HG02884 (cell line): ENCODE results near the gene AQP2.

Experiments used
- ATAC-seq: cut with Tn5 transposase; IDR thresholded peaks from one replicate; pipeline ENCODE4 v1.9.1; 2021; ENCODE audit warnings: mild to moderate bottlenecking, moderate library complexity; ENCODE audit not compliant: unreplicated experiment

The AQP2 gene, protein sequence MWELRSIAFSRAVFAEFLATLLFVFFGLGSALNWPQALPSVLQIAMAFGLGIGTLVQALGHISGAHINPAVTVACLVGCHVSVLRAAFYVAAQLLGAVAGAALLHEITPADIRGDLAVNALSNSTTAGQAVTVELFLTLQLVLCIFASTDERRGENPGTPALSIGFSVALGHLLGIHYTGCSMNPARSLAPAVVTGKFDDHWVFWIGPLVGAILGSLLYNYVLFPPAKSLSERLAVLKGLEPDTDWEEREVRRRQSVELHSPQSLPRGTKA

DNA sequence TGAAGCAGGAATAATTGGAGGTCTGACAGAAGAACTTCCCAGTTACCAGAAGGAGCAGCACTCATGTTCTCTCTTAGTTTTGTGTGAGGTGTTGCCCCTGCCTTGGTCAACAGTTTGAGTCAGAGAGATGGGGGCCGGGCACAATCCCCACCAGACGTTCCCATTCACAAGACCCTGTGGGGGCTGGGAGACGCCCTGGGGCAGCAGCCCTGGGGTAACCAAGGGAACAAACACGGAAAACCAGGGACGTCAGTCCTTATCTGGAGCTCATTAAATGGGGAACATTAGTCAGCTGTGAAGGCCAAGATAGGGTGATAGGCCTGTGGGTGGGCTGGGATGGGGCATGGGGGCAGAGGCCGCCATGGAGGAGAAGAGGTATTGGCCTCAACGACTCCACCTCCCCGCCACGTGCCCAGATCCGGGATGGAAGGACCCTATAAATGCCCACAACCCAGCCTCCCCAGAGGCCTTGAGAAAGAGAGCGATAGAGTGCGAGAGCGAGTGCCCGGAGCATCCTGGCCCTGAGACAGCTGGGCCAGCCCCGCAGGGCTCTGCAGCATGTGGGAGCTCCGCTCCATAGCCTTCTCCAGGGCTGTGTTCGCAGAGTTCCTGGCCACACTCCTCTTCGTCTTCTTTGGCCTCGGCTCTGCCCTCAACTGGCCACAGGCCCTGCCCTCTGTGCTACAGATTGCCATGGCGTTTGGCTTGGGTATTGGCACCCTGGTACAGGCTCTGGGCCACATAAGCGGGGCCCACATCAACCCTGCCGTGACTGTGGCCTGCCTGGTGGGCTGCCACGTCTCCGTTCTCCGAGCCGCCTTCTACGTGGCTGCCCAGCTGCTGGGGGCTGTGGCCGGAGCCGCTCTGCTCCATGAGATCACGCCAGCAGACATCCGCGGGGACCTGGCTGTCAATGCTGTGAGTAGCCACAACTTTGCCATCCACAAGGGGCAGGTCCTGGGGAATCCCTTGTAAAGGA lies at the start of gene AQP2:
AQP2 (plus strand) TSS at position 465 of the 979 bp plus-strand sequence; CDS start at position 559, 94 bp downstream.
- ATAC-seq = no peak

DNA sequence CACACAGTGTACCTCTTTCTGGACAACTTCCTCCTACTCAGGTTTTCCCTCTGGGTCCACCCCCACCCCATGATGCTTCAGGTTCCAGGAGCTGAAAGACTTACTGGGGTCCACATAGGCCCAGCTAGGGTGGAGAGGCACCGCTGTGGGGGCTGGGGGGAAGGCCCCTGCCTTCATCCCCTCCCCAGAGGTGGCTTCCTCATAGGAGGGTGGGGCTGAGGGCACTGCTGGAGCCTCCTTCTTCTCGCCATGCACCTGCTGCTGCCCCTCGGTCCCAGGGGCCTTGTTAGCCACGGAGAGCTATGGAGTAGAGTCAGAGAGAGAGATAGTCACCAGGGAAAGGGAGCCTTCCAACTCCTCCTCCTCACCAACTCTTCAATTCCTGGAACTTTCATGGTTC lies 49.5 kb upstream of the AQP2 start:
- no peak for ATAC-seq

DNA sequence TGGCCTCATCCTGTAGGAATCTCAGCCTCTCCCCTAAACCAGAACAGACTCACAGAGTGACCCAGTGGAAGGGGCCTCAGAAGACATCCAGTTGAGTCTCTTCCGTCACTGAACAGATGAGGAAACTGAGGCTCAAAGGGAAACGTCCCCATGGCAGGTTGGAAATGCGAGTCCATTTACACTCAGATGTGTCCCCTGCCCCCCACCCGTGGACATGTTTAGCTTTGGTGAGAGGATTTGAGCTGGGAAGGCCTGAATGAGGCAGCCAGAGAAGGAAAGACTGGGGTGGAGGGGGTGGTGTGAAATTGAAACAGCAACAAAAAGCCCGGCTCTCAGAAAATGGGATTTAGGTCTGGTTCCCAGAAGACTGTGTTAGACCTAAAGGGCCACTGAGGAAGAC lies 48.6 kb upstream of the AQP2 start:
- ATAC-seq = no peak

DNA sequence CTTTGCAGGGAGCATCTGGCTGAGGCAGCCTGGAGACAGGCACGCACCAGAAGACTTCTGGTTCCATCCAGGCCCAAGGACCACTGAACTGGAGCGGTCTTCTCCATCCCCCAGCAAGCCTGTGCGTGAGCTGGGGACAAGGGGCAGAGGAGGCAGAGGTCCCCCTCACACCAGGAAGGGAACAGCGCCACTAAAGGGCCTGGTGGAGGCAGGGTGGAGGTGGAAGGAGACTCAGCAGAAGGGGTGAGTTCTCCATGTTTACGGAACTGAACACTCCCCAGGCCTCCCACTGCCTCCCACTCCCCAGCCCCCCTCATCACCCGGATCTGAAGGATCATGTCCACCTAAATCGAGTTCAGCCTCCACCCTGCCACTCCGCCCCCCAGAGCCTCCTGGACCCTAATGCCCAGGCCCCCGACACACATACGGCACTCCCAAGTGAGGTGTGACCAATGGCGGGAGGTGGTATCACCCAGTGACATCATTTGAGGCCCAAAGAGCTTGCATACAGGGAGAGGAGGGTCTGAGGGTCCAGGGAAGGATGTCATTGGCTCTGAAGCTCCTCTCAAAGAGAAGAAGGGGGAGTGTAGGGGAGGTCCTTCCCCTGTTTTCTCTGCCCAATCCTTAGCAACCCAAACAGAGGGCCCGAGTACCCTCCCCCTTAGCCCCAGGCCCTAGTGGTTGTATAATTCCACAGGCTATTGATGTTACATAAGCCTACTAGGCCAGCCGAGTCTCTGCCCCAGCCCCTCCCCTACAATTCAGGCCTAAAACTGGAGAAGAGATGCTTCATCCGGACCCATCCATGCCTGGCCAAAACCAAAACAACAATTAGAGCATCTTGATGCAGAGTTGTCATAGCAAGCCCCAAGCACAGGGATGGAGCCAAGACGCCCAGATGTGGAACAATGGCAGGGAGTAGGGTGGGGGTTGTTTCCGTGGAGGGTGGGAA lies 47.9 kb upstream of the AQP2 start:
- ATAC-seq = no peak

DNA sequence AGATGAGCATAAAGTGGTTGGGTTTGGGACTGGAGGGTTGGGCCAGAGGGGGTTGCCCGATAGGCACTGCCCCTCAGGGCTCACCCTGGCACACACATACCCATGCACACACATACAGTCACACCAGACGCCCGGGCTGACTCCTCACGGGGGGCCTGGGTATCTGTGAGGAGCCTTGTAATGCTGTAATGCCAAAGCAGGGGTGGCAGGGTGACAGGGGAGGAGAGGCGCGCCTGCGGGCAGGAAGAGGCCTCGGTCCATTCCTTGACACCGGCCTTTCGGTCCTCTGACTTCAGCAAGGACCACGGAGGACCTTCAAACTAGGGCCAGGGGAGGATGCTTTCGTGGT lies 47.2 kb upstream of the AQP2 start:
- ATAC-seq = no peak

DNA sequence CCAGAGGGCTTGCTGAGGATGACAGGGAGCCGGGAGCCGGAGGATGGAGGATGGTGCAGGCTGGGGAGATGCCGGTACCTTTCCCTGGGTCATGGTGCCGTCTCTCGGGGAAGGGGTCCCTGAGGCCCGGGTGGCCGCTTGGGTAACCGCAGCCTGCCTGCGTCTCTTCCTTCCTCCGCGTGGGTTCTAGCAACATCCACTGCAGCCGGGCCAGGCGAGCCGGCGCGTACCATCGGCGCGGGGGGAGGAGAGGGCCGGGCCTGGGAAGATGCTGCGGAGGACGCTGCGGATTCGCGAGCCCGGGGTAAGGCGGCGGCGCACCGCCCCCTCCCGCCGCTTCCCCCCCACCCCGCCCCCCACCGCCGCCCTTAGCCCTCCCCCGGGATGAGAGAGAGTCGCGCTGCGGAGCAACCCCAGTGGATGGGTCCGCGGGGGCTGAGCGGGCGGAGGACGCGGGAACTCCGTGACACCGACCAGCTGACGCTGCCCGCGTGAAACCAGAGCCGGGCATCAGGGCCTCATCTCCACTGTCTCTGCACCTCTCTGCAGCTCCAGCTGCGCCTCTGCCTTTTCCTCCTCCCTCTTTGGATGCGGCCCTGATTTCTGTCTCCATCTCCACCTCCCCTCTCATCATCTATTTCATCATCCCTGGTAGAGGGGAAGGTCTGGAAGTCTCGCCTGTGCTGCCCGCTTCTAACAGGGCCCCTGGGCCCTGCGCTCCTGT lies 46.7 kb upstream of the AQP2 start, which contains the start of gene FAIM2:
FAIM2 (minus strand) TSS at position 201 of the 724 bp plus-strand sequence; CDS start at position 93, 108 bp downstream.
- ATAC-seq = no peak

DNA sequence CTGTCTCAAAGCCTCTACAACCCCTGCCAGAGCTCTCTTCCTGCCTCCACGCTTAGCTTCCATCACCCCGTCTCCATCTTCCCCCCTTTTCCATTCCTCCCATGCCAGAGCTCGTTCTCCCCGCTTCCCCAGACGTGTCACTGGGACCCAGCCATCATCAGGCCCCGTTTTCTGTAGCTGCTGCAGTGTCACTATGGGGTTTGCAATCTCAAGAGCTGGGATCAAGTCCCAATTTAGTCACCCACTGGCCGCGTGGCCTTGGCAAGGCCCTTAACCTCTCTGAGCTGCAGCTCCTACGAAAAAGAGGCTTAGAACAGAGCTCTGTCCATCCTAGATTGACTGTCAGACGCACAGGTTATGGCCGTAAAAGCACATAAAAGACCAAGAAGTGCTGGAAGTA lies 45.9 kb upstream of the AQP2 start:
- ATAC-seq = no peak

DNA sequence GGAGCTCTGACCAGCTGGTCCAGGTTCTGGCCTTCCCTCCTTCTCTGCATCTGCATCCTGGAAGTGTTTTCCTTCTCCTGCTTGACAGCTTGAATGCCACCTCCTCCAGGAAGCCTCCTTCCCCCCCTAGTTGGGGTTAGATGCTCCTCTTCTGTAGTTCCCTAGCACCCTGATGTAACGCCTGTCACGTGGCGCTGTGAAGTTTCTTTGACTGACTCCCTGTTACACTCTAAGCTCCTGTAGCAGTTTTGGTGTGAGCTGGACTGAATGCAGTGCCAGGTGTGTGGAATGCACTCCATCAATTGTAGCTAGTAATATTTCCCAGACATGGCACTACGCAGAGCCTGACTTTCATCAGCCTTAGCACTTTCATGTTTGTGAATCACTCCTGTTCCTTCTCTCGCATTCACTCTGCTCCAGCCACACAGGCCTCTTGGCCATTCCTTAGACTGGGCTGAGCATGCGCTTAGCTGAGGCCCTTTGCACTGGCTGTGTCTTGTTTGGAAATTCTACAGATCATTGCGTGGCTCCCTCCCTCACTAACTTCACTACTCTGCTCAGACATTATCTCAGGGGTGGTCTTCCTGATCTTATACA lies 44.7 kb upstream of the AQP2 start:
- ATAC-seq = no peak

DNA sequence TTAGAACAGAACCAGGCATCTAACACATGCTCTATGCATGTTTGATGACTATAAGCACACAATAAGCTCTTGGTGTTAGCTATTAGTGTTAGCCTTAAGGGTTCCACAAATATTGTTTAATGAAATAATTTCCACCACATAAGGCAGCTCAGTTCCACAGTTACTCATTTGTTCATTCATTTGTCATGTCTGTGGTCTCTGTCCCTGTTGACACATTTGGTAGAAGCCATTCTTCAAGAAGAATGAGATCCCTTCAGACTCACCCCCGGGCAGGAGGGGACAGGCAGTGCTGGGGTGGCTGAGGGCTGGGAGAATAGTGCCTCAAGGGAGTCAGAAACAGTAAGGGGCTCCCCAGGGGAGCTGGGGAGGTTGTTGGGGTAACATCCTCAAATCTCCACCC lies 43.2 kb upstream of the AQP2 start:
- ATAC-seq = no peak

DNA sequence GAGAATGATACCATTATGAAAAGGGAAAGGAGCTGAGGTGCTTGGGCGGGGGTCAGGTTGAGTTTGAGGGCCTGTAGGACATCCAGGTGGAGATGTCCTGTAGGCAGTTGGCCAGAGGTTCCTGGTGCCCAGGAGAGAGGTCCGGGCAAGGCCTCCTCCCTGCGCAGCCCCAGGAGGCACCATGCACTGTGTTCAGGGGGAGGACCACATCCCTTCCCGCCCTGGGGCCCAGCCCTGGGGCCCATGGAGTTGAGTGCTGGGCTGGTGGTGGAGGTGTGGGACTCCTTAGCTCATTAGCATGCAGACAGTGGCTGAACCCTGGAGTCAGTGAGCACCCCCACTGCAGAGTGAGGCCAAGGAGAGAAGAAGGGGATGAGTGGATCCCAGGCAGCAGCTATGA lies 41.2 kb upstream of the AQP2 start:
- no peak for ATAC-seq

DNA sequence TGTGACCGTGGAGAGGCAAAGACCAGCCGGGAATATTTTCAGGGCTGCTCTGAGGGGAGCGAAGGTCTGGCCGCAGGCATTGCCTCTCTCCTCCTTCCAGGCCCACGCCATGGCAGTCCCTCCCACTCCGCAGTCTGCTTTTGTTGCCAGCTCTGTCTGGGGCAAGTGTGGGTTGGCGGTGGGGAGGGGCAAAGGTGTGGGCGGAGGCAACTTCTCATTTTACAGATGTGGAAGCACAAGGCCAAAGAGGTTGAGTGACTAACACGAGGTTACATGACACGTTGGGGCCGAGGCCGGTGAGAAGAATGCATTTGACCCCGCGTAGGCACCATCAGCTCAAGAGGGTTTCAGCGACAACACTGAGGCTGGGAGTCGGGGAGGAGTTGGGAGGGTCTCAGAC lies 40.7 kb upstream of the AQP2 start:
- no peak for ATAC-seq

DNA sequence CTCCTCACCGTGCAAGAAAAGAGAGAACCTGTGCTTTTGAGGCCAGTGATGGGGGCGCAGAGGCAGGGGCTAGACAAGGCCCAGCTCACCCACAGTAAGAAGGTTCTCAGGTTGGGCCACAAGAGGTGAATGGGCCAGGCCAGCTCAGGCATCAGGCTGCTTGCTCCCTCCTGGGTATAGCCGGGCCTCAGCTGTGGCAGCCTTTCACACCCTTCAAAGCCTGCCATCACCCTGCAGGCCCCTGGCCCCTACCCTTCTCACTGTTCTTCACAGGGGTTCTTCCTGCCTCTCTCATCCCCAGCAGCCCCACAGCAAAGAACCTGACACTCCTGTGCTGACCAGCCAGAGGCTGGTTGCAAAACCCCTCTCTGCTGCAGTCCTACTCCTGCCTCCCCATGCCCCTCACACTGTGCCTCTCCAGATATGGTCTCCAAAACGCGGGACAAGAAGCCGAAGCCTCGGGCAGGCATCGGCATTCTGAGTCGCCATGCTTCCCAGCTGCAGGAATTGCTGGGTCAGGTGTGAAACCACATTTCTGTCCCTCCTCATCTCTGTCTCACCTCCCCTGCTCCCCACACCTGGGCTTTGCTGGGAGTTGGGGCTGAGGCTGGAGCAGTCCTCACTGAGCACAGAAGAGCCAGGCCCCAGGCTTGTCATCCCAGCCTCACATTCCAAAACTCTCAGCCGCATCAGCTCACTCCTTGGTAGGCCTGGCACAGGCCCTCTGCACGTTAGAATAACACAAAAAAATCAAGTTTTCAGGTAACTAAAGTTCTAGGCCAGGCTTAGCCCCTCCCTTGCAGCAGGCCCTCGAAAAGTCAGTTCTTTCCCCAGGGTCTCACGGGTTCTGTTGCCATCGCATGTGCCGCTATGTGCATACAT lies 40.0 kb upstream of the AQP2 start:
- ATAC-seq = no peak

DNA sequence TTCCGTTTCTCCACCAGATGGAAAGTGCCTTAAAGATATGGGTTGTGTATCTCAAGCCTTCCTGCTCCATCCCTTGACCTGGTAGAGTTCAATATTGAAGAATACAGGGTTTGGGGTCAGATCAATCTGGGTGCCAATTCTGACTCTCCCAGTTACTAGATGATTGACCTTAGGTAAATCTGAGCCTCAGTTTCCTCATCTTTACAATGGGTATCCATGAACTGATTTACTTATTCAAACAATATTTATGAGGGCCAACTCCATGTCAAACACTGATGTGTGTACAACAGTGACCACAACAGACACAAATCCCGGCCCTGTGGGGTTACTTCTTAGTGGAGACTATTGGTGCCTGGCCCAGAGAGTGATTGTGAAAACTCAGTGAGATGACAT lies 39.3 kb upstream of the AQP2 start:
- no peak for ATAC-seq

DNA sequence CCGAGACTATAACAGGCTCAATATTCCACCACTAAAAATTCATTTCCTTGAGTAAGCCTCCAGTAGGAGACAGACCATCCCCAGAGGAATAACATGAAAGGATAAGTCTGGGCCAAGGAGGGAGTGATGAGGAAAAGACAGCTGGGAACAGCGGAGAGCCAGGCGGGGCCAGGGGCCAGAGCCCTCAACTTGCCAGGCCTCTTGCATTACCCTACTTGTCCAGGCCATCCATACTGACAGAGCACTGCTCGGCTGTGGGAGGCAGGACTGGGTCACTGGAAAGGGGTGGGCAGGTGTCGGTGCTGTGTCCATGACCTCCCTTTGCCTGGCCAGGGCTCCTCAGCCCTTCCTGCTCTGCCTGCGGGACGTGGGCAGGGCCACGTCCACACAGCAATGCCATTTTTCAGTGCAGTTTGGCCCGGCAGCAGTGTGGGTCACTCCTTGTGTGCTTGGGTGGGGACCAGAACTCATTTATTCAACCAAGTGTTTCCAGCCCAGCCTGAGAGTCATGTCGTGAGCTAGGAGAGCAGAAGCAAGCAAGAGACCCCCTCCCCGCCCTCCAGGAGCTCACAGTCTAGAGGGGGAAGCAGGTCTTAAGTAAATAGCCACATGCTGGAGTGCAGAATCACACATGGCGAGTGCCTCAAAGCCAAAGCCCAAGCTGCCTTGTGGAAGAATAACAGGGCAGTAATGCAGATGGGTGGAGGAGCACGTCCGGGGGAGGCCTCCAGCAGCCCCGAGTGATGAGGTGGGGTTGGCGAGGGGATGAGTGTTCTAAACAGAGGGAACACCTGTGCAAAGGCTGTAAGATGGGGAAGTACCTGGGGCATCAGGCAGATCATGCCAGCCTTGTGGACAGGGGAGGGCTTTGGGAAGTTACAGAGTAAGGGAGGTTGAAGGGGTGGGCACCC lies 37.9 kb upstream of the AQP2 start:
- no peak for ATAC-seq

DNA sequence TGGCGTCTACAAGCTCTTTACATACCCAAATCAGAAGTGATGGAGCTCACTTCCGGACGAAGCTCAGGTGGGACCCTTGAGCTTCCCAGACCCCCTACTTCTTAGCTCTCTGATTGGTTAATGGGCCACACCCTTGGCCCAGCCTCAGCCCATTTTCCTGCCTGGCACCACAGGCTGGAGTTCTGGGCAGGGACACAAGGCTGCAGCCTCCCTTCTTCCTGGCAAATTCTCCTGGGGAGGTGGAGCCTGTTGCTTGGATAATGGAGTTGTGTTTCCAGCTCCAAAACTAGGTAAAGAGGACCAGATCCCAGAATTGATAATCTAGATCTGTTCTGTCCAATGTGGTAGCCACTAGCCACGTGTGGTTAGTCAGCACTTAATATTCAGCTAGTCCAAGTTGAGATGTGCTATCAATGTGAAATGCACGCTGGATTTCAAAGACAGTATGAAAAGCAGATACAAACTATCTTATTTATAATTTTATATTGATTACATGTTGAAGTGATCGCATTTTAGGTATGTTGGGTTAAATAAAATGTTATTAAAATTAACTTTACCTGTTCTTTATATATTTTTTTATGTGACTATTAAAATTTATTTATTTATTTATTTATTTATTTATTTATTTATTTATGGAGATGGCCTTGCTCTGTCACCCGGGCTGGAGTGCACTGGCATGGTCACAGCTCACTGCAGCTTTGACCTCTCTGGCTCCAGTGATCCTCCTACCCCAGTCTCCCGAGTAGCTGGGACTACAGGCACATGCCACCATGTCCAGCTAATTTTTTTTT lies 34.2 kb upstream of the AQP2 start:
- ATAC-seq = no peak

DNA sequence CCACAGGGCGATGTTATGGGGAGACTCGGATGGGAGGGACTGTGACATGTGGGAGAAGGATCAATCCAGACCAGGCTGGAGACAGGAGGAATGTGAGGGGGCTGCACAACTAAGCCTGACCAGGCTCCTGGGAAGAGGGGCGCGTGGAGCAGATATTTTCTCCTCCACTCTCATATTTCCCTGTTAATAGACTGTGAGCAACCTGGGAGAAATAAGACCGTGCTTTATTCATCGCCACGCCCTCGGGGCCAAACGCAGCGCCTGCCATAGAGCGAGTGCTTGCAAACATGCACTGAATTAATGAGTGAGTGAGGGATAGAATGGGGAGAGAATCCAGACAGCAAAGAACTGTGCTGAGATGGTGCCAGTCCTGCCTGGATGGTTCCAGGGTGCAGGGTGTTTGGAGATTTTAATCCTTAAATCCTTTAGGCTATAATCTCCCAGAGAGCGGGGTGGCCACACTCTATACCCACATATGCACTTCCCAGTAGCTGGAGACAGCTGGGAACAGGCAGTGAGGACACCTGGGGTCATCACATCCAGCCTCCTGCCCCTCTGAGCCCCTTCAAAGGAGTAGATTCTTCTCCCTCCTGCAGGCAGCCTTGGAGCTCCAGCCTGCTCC lies 33.3 kb upstream of the AQP2 start:
- ATAC-seq = no peak

DNA sequence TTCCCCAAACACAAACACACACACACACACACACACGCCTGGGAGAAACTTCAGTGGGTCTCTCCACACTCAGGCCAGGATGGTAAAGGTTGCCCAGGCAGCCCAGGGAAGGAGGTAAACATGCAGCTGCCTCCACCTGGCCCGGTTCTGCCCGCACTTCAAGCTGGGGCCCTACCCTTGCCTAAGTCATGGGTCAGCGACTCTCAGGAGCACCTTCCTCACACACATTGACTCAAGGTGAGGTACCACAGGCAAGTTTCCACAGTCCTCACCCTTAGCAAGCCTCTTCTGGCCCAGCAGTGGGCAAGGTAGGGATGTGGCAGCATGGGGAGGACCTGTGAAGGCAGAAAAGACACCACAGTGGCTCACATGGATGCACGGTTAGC lies 32.8 kb upstream of the AQP2 start:
- ATAC-seq = no peak
